ENCODE data around the gene CECR2.

Gene CECR2

GRCh38 chr22:17368554-17369438 is 464 bp upstream of the CECR2 start:
- DNase-seq: no peak

GRCh38 chr22:17370026-17370765 is 936 bp downstream of the CECR2 start:
- no peak for DNase-seq

- DNase-seq: no peak
Observed at GRCh38 chr22:17370766-17371432, 1.6 kb downstream of the CECR2 start.

- no peak for DNase-seq
Observed at GRCh38 chr22:17371448-17371847, 2.2 kb downstream of the CECR2 start.

- no peak for DNase-seq
Observed at GRCh38 chr22:17373855-17374254, 4.6 kb downstream of the CECR2 start.

- DNase-seq: no peak
Observed at GRCh38 chr22:17375914-17376614, 6.8 kb downstream of the CECR2 start.

GRCh38 chr22:17376950-17377349 is 7.7 kb downstream of the CECR2 start:
- no peak for DNase-seq

GRCh38 chr22:17379944-17380343 is 10.7 kb downstream of the CECR2 start:
- DNase-seq: no peak

GRCh38 chr22:17380359-17381087 is 11.3 kb downstream of the CECR2 start:
- DNase-seq: no peak

GRCh38 chr22:17381192-17381913 is 12.1 kb downstream of the CECR2 start:
- no peak for DNase-seq

GRCh38 chr22:17384612-17385330 is 15.5 kb downstream of the CECR2 start:
- DNase-seq: no peak

- DNase-seq: no peak
Observed at GRCh38 chr22:17387356-17387755, 18.1 kb downstream of the CECR2 start.

GRCh38 chr22:17388235-17388634 is 19.0 kb downstream of the CECR2 start:
- DNase-seq: no peak

GRCh38 chr22:17390087-17390486 is 20.8 kb downstream of the CECR2 start:
- no peak for DNase-seq

GRCh38 chr22:17396516-17396915 is 27.3 kb downstream of the CECR2 start:
- DNase-seq: no peak

GRCh38 chr22:17397756-17398547 is 28.7 kb downstream of the CECR2 start:
- no peak for DNase-seq

- no peak for DNase-seq
Observed at GRCh38 chr22:17400305-17400704, 31.0 kb downstream of the CECR2 start.

- DNase-seq: no peak
Observed at GRCh38 chr22:17401728-17402127, 32.5 kb downstream of the CECR2 start.

GRCh38 chr22:17402293-17402692 is 33.0 kb downstream of the CECR2 start:
- DNase-seq: no peak

- no peak for DNase-seq
Observed at GRCh38 chr22:17403906-17404305, 34.6 kb downstream of the CECR2 start.

All from cortex of kidney (tissue), 1 donor.